Measurements from ENCODE around the gene ABR. TPM values are rescaled to one million over a fixed set of nuclear protein-coding genes. Genes with fewer than 3 reads are reported as not detected.

Gene ABR
- polyA plus RNA-seq, 1 experiment: 65.4 TPM

DNA sequence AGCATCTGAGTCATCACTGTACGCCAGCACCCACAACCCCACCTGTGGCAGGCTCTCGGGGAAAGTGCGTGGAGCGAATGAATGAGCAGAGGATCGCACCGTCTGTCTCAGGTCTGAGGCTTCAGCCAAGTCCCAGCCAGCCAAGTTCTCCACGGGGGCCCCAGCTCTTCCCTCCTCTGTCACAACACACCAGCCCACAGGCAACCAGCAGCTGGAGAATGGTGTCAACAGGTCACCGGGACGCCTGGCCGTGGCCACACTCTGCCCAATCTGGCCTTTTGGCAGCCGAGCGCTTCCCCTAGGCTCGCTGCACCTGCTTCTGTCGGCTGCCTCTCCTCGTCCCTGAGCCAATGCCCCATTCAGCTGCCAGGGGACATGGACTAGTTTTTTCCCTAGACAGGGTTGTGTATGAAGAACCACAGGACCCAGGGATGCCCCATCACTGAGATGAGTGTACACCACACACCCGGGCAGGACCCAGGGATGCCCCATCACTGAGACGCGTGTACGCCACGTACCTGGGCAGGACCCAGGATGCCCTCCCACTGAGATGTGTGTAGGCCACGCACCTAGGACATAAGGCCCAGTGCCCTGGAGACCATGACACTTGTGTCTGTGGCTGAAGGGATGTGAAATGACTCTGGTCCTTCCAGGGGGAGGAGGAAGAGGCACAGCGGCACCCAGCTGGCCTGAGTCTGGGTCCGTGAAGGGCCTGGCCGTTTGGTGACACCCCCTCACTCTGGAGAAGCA is 52.8 kb downstream of the ABR start:
- DNase-seq (ENCODE audit: low read depth): no peak
- CTCF ChIA-PET: interaction anchor here (0.6 to 1.1 kb wide), 2 partner anchors 63 to 86 kb away, joined by 3 read pairs; no protein-coding TSS in a partner anchor
- TF ChIP-seq, protein P1, sequence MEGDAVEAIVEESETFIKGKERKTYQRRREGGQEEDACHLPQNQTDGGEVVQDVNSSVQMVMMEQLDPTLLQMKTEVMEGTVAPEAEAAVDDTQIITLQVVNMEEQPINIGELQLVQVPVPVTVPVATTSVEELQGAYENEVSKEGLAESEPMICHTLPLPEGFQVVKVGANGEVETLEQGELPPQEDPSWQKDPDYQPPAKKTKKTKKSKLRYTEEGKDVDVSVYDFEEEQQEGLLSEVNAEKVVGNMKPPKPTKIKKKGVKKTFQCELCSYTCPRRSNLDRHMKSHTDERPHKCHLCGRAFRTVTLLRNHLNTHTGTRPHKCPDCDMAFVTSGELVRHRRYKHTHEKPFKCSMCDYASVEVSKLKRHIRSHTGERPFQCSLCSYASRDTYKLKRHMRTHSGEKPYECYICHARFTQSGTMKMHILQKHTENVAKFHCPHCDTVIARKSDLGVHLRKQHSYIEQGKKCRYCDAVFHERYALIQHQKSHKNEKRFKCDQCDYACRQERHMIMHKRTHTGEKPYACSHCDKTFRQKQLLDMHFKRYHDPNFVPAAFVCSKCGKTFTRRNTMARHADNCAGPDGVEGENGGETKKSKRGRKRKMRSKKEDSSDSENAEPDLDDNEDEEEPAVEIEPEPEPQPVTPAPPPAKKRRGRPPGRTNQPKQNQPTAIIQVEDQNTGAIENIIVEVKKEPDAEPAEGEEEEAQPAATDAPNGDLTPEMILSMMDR (IDR thresholded peaks at IDR 0.05; ENCODE audit: insufficient read depth, low read depth, low read length): no peak
- Histone ChIP-seq H3K36me3 (ENCODE audit: control insufficient read depth, insufficient read depth, low read length) (no peaks in the 10 kb centered on the region; the same call in 1 of the 2 replicates), H3K27me3 (ENCODE audit: control insufficient read depth, insufficient read depth, low read length) (no peaks in the 10 kb centered on the region), H3K4me3 (ENCODE audit: low read depth, low read length) (no peak overlapping the region)
- POLR2A ChIA-PET: no interaction called here

DNA sequence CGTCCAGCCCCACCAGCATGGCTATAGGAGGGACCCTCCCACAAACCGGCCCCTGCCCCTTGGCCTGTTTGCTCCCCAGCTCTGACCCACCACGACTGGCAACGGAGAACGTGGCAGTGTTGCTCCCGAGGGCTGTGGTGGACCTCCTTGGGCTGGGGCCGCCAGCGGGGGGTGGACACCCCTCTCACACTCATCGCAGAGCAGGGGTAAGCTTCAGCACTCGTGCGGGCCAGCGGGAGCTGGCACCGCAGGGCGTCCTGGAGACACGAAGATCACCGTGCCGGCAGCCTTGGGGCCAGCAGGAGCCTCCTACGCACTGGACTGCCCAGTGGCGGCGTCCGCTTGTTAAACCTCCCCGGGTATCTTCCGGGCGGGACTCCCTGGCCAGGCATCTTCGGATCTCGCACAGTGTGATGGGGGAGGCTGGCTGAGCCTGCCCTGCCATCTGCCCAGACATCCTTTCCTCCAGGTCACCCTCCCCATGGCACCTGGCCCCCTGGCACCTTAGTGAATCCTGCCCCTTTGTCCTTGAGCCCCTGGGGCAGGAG is 53.5 kb downstream of the ABR start:
- H3K36me3 ChIP-seq (ENCODE audit: control insufficient read depth, insufficient read depth, low read length): no peaks in the 10 kb centered on the region; the same call in 1 of the 2 replicates
- CTCF ChIA-PET: no interaction called here
- H3K4me3 ChIP-seq (ENCODE audit: low read depth, low read length): no peak overlapping the region
- H3K27me3 ChIP-seq (ENCODE audit: control insufficient read depth, insufficient read depth, low read length): no peaks in the 10 kb centered on the region
- TF ChIP-seq, protein P1 (IDR thresholded peaks at IDR 0.05; ENCODE audit: insufficient read depth, low read depth, low read length): no peak
- POLR2A ChIA-PET: no interaction called here
- no peak for DNase-seq (ENCODE audit: low read depth)

GRCh38 chr17:1125788-1126145 is 54.0 kb downstream of the ABR start:
- Histone ChIP-seq H3K36me3 (ENCODE audit: control insufficient read depth, insufficient read depth, low read length) (no peaks in the 10 kb centered on the region; the same call in 1 of the 2 replicates), H3K27me3 (ENCODE audit: control insufficient read depth, insufficient read depth, low read length) (no peaks in the 10 kb centered on the region), H3K4me3 (ENCODE audit: low read depth, low read length) (no peak overlapping the region)
- DNase-seq (ENCODE audit: low read depth): no peak
- TF ChIP-seq, protein P1 (IDR thresholded peaks at IDR 0.05; ENCODE audit: insufficient read depth, low read depth, low read length): no peak
- POLR2A ChIA-PET: no interaction called here
- CTCF ChIA-PET: interaction anchor here (7.1 kb wide), 1 partner anchor 62 kb away, joined by 169 read pairs; no protein-coding TSS in a partner anchor

- ChIA-PET POLR2A (no interaction called here), CTCF (interaction anchor here (0.8 to 7.1 kb wide), 5 partner anchors 10 to 68 kb away, joined by 3 to 169 read pairs (median 5); no protein-coding TSS in a partner anchor)
- TF ChIP-seq, protein P1 (IDR thresholded peaks at IDR 0.05; ENCODE audit: insufficient read depth, low read depth, low read length): no peak
- Histone ChIP-seq H3K36me3 (ENCODE audit: control insufficient read depth, insufficient read depth, low read length) (no peaks in the 10 kb centered on the region; the same call in 1 of the 2 replicates), H3K4me3 (ENCODE audit: low read depth, low read length) (no peak overlapping the region), H3K27me3 (ENCODE audit: control insufficient read depth, insufficient read depth, low read length) (no peaks in the 10 kb centered on the region)
- no peak for DNase-seq (ENCODE audit: low read depth)
Measured at GRCh38 chr17:1124896-1125787, 54.6 kb downstream of the ABR start.

Measured in BJ (cell line).